Stimulated activated naive CD8-positive, alpha-beta T cell treated with anti-CD3 and anti-CD28 coated beads, Interleukin-15, amount 100 ng/mL, for 72 hours (primary cell): Measurements from ENCODE around the gene TSHZ3.
A peak's percentile ranks its signal among the peaks of the same experiment; 100 is the strongest.

ENCODE experiments used
- ATAC-seq: fragments of 150-1000 bp; cut with Tn5 transposase; 2 replicates; pipeline ENCODE4 v1.10.0; 2021; ENCODE audit warnings: mild to moderate bottlenecking, moderate library complexity
- DNase-seq, 2 donors: peaks; one replicate each; pipeline ENCODE4 v3.0.0; 2021 to 2022
- H3K27ac Mint-ChIP-seq, 2 donors: one replicate each; pipeline ENCODE4 v1.8.0; 2022; ENCODE audit warnings: mild to moderate bottlenecking in 2 of 2, mixed read lengths in 2 of 2, moderate library complexity in 2 of 2
- H3K27me3 Mint-ChIP-seq: one replicate; pipeline ENCODE4 v1.8.0; 2022; ENCODE audit warnings: mixed read lengths
- H3K4me1 Mint-ChIP-seq: one replicate; pipeline ENCODE4 v1.8.0; 2022; ENCODE audit warnings: mild to moderate bottlenecking, mixed read lengths
- H3K4me3 Mint-ChIP-seq, 2 donors: one replicate each; pipeline ENCODE4 v1.8.0; 2022; ENCODE audit warnings: mild to moderate bottlenecking in 2 of 2, mixed read lengths in 2 of 2, moderate library complexity in 1 of 2
- H3K9me3 Mint-ChIP-seq, 2 donors: one replicate each; pipeline ENCODE4 v1.8.0; 2022; ENCODE audit warnings: mixed read lengths in 2 of 2

TSHZ3 gene

DNA sequence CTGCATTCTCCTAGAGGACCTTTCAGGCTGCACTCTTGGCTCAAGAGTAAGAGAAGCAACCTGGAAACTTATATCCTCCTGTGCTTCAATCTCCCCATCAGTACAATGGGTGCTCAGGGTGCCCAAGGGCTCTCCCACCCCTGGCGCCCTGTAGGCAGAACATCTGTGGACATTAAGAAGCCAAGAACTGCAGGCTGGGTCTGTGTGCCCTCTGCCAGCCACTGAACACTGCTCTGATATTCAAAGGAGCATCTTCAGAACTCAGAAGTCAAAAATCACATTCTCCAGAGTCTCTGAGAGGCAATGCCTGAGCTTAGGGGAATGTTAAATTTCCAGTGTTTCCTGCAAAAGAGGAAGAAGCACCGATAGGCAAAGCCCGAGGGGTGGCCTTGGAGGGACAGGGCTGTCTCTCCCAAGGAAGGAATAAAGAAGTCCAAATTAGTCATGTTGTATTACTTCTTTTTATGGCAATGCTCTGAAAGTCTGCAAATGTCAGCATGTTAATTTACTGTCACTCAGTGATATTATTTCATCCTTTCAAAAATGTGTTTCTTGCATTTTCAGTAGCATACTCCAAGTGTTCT is 88.1 kb downstream of the TSHZ3 start:
- no peaks in the 10 kb centered on the region for H3K4me1 Mint-ChIP-seq
- no peak for ATAC-seq
- H3K27me3 Mint-ChIP-seq: peaks cover 33% of the 10 kb centered on the region
- H3K4me3 Mint-ChIP-seq: no peak overlapping the region
- H3K9me3 Mint-ChIP-seq: no peaks in the 10 kb centered on the region
- no peak for DNase-seq
- H3K27ac Mint-ChIP-seq: no peak overlapping the region

DNA sequence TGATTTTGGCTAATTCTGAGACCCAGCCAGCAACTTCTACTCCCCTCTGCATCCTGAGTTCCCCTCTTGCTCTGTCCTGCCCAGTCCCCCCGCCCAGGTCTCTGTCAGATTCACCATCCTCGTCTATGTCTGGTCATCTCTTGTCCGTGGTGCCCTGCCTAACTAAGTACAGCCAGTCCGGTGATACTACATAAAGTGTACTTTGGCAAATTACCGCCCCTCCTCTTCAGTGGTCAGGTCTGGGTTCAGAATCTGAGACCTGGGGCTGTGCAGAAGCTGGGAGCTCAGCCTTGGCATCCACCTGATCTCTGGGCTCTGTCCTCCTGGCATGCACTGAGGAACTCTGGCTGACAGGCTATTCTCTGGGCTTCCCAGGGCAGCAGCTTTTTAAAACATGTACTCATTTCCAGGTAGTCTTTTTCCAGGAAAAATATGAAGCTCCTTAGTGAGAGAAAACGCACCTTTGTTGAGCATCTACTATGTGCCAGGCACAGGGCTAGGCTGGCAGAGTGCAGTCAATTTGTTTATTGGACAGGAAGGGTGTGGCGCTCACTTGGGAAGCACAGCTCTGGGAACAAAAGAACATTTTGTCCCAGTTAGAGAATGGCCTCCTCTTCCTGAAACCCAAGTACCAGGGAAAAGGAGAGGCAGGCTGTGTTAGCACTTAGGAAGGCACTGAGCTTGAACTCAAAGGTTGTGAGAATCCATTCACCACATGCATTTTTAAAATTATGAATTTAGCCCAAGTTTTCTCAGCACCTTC is 88.9 kb downstream of the TSHZ3 start:
- no peak overlapping the region for H3K27ac Mint-ChIP-seq
- DNase-seq: no peak

DNA sequence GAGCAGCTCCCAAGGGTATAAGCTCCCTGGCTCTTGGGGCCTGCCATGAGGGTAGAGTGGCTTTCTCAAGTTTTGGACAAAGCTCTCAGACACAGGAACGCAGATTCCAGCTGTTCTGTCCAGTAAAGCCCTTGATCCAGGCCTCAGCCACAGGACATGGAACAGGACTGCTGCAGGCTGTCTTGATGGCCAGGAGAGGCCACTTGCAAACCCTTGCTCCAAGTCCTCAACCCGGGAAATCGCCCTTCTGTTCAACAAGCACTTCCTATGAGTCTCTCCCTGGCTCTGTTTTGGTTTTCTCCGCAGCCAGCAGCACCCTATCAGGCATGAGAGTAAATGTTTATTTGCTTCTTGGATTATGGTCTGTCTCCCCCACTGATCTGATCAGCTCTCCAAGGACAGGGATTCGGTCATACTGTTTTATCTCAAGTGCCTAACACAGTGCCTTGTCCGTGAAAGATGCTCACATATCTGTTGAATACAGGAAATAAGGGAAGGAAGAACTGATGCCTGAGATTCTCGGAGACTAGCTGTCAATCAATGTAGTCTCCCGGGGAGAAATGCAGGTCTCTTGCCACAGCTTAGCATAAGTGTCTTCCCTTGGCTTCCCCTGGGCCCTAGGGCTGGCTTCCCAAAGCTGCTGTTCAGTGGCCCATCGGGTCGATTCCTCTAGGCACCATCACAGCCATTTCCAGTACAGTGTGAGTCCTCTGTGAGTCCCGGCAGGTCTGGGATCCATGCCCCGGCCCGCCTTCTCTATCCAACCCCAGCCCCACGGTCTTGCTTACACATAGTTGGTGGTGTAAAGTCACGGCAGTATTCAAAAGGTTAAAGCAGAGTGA is 90.8 kb downstream of the TSHZ3 start:
- Mint-ChIP-seq H3K27me3 (peaks cover 25% of the 10 kb centered on the region), H3K4me3 (no peak overlapping the region), H3K4me1 (no peaks in the 10 kb centered on the region), H3K9me3 (no peaks in the 10 kb centered on the region), H3K27ac (peak overlapping the region in 1 of 2 donors; percentile 71)
- ATAC-seq (no peak), DNase-seq (no peak)

More for the DNA sequence above, 88.9 kb downstream of the TSHZ3 start:
- Mint-ChIP-seq H3K4me3 (no peak overlapping the region), H3K27me3 (peaks cover 33% of the 10 kb centered on the region), H3K4me1 (no peaks in the 10 kb centered on the region), H3K9me3 (no peaks in the 10 kb centered on the region)
- no peak for ATAC-seq

DNA sequence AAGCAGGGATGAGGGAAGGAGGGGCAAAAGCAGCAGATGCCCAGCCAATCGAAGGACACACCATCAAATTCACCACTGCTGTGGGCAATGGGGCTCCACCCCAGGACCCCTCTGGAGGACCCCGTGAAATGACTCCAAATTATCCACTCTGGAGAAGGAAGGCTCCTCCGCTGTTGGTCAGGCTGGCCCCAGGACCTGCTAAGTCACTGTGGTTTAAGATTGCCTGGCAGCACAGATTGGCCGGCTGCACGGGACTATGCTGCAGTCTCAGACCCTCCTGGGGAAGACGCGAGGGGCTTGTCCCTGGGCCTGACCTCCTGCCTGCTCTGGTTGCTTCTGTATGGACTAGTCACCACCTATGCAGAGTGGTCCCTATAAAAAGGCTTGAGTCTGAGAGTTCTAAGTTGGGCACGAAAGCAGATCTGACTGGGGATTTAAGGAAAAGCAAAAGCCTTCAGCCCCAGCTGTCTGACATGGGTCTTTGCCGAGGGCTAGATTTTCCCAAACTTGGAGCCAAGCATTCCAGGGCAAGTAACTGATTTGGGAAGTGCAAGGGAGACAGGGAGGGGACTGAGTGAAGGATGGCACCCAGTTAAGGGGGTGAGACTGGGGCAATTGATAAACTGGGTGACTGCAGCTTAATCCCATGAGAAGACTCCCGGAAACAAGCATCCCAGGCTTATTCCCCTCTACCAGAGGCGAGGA is 91.7 kb downstream of the TSHZ3 start:
- ATAC-seq: no peak

DNA sequence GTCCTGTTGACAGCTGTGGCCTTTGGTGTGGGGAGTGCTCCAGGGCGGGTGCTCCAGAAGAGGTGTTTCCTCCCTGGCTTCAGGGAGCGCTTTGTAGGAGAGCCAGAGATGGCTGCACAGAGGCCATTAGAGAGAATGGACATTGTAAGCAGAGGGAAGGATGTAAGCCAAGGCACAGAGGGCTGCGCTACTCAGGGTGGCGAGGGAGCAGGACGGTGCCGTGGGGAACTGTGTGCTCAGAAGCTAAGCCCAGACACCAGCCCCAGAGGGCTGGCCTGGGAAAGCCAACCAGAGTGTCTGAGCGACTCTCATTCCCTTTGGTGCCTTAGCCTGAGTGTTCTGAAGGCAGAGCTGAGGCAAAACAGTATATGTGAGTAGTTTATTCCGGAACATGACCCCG is 92.2 kb downstream of the TSHZ3 start:
- no peak overlapping the region for H3K4me3 Mint-ChIP-seq
- H3K27me3 Mint-ChIP-seq: peaks cover 31% of the 10 kb centered on the region
- no peak overlapping the region for H3K27ac Mint-ChIP-seq
- no peaks in the 10 kb centered on the region for H3K4me1 Mint-ChIP-seq
- ATAC-seq (no peak), DNase-seq (no peak)
- no peaks in the 10 kb centered on the region for H3K9me3 Mint-ChIP-seq

More for the DNA sequence above, 91.7 kb downstream of the TSHZ3 start:
- Mint-ChIP-seq H3K4me1 (no peaks in the 10 kb centered on the region), H3K27me3 (peaks cover 25% of the 10 kb centered on the region), H3K9me3 (no peaks in the 10 kb centered on the region), H3K4me3 (no peak overlapping the region), H3K27ac (peak overlapping the region; percentile 48 to 72)
- no peak for DNase-seq

DNA sequence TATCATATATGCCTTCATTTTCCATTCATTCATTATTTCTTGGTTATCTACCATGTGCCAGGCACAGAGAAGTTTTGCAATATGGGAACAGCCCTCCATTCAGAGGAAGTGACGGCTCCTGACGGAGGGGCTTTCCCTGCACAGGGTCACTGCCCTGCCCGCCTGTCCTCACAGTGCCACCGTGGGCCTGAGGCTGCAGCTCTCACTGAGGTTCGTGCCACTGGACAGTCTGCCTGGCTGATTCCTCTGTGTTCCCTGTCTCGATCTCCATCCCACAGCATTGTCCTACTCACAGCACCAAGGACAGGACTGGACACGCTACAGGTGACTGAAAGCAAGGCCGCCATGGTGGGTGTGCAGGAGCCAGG is 92.7 kb downstream of the TSHZ3 start:
- Mint-ChIP-seq H3K4me1 (no peaks in the 10 kb centered on the region), H3K27me3 (peaks cover 33% of the 10 kb centered on the region), H3K9me3 (no peaks in the 10 kb centered on the region), H3K4me3 (no peak overlapping the region), H3K27ac (no peak overlapping the region)
- ATAC-seq: no peak
- DNase-seq: no peak

DNA sequence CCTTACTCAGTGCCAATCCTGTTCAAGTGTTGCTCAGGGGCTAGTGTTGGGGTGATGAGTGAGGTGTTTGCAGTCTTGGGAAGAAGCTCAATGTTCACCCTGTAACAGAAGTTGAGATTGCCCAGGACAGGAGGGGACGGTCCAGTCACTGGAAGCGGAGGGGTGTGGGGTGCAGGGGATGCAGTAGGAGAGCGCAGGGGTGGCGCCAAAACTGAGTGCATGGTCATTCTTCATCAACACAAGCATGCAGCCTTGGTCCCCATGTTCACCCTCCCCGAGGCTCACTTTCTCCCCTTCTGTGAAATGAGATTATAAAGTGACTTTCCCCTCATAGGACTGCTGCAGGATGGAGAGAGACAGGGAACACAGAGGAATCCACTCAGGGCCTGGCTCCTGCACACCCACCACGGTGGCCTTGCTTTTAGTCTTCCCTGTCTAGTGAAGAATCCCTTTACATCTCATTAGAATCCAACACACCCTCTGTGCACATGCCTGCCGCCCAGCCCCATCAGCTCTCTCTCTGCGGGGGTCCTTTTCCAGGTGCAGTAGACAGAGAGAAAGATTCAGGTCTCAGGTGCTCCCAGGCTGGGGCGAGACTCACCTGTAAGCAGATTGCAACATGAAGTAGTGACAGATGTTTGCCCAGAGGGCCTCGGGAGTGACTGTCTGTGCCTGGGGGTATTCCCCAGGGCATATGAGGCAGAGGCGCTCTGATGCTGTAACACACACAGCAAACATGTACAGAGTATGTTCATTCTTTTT is 93.2 kb downstream of the TSHZ3 start:
- no peak for DNase-seq
- H3K27ac Mint-ChIP-seq: no peak overlapping the region
- no peaks in the 10 kb centered on the region for H3K4me1 Mint-ChIP-seq
- no peak for ATAC-seq
- H3K27me3 Mint-ChIP-seq: peaks cover 33% of the 10 kb centered on the region
- H3K4me3 Mint-ChIP-seq: no peak overlapping the region
- no peaks in the 10 kb centered on the region for H3K9me3 Mint-ChIP-seq

DNA sequence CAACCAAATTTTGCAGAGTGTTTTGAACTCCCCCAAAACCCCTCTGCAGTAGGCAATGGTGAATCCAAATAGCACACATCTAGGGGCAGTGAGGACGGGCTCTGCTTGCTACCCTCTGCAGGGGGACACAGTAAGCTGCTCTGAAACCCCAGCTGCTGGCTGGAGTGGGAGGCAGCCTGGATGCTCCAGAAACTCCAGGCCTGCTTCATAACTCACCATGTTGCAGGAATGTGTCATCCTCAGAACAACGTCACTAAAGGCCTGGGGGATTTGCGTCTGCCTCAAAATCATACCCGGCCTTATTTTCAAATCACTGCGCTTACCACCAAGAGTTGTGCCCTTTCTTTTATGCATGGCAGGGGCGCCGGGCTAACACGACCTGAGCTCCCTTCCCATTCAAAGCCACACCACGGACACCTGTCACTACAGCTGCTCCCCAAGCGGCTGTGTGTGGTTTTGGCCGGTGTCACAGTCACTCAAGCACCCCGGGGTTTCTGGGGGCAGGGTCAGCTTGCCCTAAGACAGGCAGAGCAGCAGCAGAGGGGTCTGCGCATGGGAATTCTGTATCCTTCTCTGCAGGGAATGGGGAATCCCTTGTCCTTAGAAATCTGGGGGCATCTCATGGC is 93.9 kb downstream of the TSHZ3 start:
- Mint-ChIP-seq H3K27ac (no peak overlapping the region), H3K9me3 (no peaks in the 10 kb centered on the region), H3K27me3 (peaks cover 31% of the 10 kb centered on the region), H3K4me3 (no peak overlapping the region), H3K4me1 (no peaks in the 10 kb centered on the region)
- ATAC-seq (no peak), DNase-seq (no peak)

DNA sequence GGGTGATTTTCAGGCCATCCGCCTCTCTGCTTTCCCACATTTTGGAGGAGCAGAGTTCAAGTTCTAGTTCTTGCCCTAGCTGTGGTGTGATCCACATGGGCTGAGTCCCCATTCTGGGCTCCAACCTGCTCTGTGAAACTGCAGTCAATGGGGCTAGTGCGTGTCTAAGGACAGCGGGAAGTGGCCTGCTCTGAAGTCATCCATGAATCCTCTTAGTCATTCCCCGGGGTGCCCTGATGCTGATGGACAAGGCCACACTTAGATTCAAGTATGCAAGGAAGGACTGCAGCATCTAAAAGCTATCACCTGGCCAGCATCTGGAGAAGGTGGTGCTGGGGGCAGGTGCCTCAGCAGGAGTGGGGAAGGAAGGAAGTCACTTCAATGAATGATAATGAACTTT is 94.6 kb downstream of the TSHZ3 start:
- H3K27me3 Mint-ChIP-seq: peaks cover 29% of the 10 kb centered on the region
- no peaks in the 10 kb centered on the region for H3K4me1 Mint-ChIP-seq
- H3K9me3 Mint-ChIP-seq: no peaks in the 10 kb centered on the region
- DNase-seq (no peak), ATAC-seq (no peak)
- no peak overlapping the region for H3K4me3 Mint-ChIP-seq
- peak overlapping the region in 1 of 2 donors; percentile 7 for H3K27ac Mint-ChIP-seq

DNA sequence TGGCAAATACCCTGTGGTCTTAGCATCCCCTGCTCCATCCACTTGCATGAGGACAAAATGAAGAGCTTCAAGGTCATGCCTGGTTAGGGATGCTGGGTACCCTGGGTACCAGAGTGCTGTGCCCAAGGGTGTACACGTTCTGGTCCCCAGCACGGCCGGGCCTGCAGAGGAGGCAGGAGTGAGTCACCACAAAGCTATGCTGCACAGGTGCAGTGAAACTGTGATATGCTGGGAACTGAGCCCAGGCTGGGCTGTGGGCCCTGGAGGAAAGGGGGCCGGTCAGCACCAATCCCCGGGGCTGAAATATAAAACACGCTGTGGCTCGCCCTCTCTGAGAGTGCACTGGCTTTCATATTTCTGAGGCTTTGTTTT is 95.1 kb downstream of the TSHZ3 start:
- ATAC-seq (no peak), DNase-seq (no peak)
- H3K9me3 Mint-ChIP-seq: no peaks in the 10 kb centered on the region
- no peaks in the 10 kb centered on the region for H3K4me1 Mint-ChIP-seq
- H3K27me3 Mint-ChIP-seq: peaks cover 27% of the 10 kb centered on the region
- no peak overlapping the region for H3K4me3 Mint-ChIP-seq
- H3K27ac Mint-ChIP-seq: no peak overlapping the region

DNA sequence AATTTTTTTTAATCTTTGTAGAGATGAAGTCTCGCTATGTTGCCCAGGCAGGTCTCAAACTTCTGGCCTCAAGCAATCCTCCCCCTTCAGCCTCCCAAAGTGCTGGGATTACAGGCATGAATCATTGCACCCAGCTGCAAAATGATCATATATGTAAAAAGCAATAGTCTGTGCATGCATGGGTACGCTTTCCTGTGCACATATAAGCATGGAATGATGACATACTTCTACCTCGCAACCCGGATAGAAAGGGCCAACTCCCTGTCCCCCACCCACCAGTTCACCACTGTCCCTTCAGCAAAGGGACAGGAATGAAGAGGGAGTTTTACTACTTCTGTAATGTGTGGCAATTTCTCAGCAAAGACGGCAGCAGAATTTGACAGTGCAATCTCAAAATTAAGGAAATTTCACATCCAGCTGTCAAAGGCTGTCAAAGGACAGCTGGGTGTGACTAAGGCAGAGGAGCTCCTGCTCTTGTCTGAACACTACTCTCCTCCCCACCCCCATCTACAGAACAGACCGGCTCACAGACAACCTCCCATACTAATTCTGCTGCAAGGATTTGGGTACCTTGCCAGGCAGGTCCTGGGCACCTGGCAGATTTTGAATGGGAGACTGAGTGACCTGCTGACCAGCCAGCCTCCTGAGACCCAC is 95.6 kb downstream of the TSHZ3 start:
- H3K27me3 Mint-ChIP-seq: peaks cover 27% of the 10 kb centered on the region
- no peak for DNase-seq
- no peaks in the 10 kb centered on the region for H3K9me3 Mint-ChIP-seq
- H3K4me1 Mint-ChIP-seq: no peaks in the 10 kb centered on the region
- no peak overlapping the region for H3K27ac Mint-ChIP-seq
- no peak overlapping the region for H3K4me3 Mint-ChIP-seq
- ATAC-seq: no peak

DNA sequence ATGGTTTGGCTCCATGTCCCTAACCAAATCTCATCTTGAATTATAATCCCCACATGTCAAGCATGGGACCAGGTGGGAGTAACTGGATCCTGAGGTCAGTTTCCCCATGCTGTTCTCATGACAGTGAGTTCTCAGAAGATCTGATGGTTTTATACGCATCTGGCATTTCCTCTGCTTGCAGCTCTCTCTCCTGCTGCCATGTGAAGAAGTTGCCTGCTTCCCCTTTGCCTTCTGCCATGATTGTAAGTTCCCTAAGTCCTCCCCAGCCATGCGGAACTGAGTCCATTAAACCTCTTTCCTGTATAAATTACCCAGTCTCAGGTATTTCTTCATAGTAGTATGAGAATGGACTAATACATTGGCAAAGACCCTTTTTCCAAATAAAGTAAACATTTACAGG is 96.8 kb downstream of the TSHZ3 start:
- Mint-ChIP-seq H3K4me1 (no peaks in the 10 kb centered on the region), H3K9me3 (no peaks in the 10 kb centered on the region), H3K27me3 (peaks cover 21% of the 10 kb centered on the region), H3K27ac (no peak overlapping the region), H3K4me3 (no peak overlapping the region)
- DNase-seq (no peak), ATAC-seq (no peak)

DNA sequence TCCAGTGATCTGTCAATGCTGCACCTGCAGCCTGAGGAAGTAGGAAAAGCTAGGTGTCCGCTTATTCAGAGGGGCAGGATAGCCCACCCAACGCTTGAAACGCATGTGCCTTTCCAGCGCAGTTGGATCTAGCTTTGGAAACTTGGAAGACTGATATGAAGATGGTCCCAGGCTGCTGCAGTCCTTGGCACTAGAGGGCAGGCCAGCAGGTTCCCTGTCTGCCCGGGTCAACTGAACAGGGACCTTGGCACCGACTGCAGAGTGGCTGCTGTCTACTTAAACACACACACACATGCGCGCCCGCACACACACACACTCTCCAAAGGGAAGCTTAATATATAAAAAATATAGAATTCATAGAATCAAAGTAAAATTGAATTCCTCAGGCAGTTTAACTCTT is 100.0 kb downstream of the TSHZ3 start:
- H3K9me3 Mint-ChIP-seq: no peaks in the 10 kb centered on the region
- no peak for ATAC-seq
- H3K4me1 Mint-ChIP-seq: no peaks in the 10 kb centered on the region
- no peak overlapping the region for H3K27ac Mint-ChIP-seq
- DNase-seq: no peak
- H3K4me3 Mint-ChIP-seq: no peak overlapping the region
- H3K27me3 Mint-ChIP-seq: peaks cover 15% of the 10 kb centered on the region

DNA sequence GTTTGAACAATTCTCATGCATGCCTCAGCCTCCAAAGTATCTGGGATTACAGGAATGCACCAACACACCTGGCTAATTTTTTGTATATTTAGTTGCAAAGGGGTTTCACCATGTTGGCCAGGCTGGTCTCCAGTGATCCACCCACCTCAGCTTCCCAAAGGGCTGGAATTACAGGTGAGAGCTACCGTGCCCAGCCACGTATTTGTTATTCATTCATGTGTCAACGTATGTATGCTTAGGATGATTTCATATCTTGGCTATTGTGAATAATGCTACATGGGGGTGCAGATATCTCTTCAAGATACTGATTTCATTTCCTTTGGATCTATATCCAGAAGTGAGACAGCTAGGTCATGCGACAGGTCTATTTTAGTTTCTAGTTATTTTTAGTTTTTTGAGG is 113.4 kb downstream of the TSHZ3 start:
- Mint-ChIP-seq H3K4me1 (no peaks in the 10 kb centered on the region), H3K9me3 (no peaks in the 10 kb centered on the region), H3K27me3 (peaks cover 30% of the 10 kb centered on the region), H3K4me3 (no peak overlapping the region), H3K27ac (peak overlapping the region in 1 of 2 donors; percentile 19)
- ATAC-seq (no peak), DNase-seq (no peak)
